Small intestine (tissue), 7 donors: ENCODE measurements around the gene POLR2L. TPM values are rescaled to one million over a fixed set of nuclear protein-coding genes. Genes with fewer than 3 reads are reported as not detected.

Experiments used
- DNase-seq, 2 donors: peaks; one replicate each; pipeline versions ENCODE4 v3.0.0 to v3.0.0-alpha.2; 2013
- FAIRE-seq: peaks from 2 replicates; lab custom pipeline; 2012; peaks lifted over from hg19 to GRCh38; lab: Jason Lieb, UNC
- H3K27ac ChIP-seq, 3 donors: one replicate each; pipeline ENCODE4 v1.5.1; 2013; ENCODE audit warnings: low read length in 2 of 3, mild to moderate bottlenecking in 2 of 3, control low read depth in 1 of 3, inconsistent platforms in 1 of 3, low read depth in 1 of 3, moderate library complexity in 1 of 3
- H3K27me3 ChIP-seq, 3 donors: one replicate each; pipeline ENCODE4 v1.6.1; 2013; ENCODE audit warnings: low read length in 3 of 3, inconsistent platforms in 1 of 3; ENCODE audit not compliant: control insufficient read depth in 3 of 3, insufficient read depth in 3 of 3
- H3K36me3 ChIP-seq, 3 donors: one replicate each; pipeline ENCODE4 v1.6.1; 2013; ENCODE audit warnings: low read length in 3 of 3, inconsistent platforms in 1 of 3, low read depth in 1 of 3, mild to moderate bottlenecking in 1 of 3, moderate library complexity in 1 of 3; ENCODE audit not compliant: control insufficient read depth in 3 of 3, insufficient read depth in 2 of 3
- H3K4me1 ChIP-seq, 3 donors: one replicate each; pipeline ENCODE4 v1.6.1; 2013; ENCODE audit warnings: low read length in 2 of 3, inconsistent platforms in 1 of 3, low read depth in 1 of 3, mild to moderate bottlenecking in 1 of 3, moderate library complexity in 1 of 3; ENCODE audit not compliant: control insufficient read depth in 3 of 3, insufficient read depth in 2 of 3
- H3K4me3 ChIP-seq, 3 donors: one replicate each; pipeline ENCODE4 v1.5.1; 2013; ENCODE audit warnings: low read length in 3 of 3, control low read depth in 1 of 3, inconsistent platforms in 1 of 3, low read depth in 1 of 3, mild to moderate bottlenecking in 1 of 3, moderate library complexity in 1 of 3
- H3K9me3 ChIP-seq, 2 donors: one replicate each; pipeline ENCODE4 v1.6.1; 2013; ENCODE audit warnings: low read depth in 1 of 2, low read length in 1 of 2; ENCODE audit not compliant: control insufficient read depth in 2 of 2, insufficient read depth in 1 of 2
- WGBS, 3 donors: extraction: QIAGEN DNeasy Blood & Tissue Kit; methylation state at CpG; one replicate each; pipeline ENCODE4 v1.1.7; 2013; 5-methylcytosine and 5-hydroxymethylcytosine counted together
- polyA plus RNA-seq, 4 donors: library from polyadenylated mRNA; stranded (reverse) in 3 of 4; unstranded in 1 of 4; fragments of 200-250 nt in 3 of 4; fragments of 120-200 nt in 1 of 4; gene quantifications; one replicate each; pipeline versions ENCODE4 v1.2.1 to v1.2.3, GENCODE V29; 2013
- donor health status: healthy with polysubstance abuse.
- donor health status: control.
- donor health status: control.
- donor health status: Bipolar disorder and iron deficiency.
- donor health status: healthy.

Gene POLR2L
- polyA plus RNA-seq, 4 donors, result 82.9 to 140 (median 132) TPM

DNA sequence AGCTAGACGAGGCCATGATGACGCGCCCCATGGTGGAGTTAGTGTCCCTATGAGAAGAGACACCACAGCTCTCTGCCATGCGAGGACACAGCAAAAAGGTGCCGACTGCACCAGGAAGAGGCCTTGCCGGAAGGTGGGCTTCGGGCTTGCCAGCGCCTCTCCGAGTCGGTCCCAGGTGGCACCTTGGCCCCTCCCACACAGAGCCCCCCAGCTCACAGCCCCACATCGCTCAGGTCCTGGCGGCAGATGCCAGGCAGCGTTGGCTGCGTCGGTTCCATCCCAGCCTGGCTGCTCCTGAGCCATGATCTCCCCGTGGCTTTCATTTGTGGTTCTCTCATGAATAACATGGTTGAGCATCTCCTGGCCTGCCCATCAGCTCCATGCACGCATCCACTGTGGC is 44.2 kb upstream of the POLR2L start:
- Histone ChIP-seq H3K27me3 (no peaks in the 10 kb centered on the region), H3K27ac (no peak overlapping the region), H3K4me1 (no peaks in the 10 kb centered on the region), H3K36me3 (peaks cover 0 to 89% (median 4%) of the 10 kb centered on the region in 3 donors), H3K9me3 (no peaks in the 10 kb centered on the region), H3K4me3 (no peak overlapping the region)
- DNase-seq (no peak), FAIRE-seq (no peak)
- 97 to 98% (median 97%) methylated on average over 17 of the region's 17 CpGs for WGBS, 3 donors

DNA sequence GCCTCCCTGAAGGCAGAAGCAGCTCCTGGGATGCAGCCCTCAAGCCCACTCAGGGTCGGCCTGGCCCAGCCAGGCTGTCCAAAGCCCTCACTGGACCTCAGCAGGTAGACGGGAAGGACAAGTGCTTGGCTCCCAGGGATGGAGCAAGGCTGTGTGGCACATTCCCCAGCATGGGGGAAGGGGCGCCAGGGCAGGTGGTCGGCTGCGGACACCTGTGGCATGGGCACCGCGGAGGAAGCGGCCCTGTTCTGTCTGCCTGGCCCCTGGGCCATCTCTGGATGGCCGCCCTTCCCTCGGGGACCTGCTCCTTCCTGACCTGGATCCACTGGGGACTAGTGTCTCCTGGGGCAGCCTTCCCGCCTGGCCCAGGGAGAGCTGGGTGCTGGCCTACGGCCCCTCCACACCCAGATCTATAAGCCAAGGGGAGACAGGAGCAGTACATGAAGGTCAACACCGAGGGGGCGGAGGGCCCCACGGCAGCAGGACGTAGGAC is 42.3 kb upstream of the POLR2L start:
- H3K9me3 ChIP-seq, result no peaks in the 10 kb centered on the region
- WGBS, 3 donors, result 88 to 89% (median 88%) methylated on average over 15 to 16 of the region's 16 CpGs
- no peak overlapping the region for H3K4me3 ChIP-seq
- no peaks in the 10 kb centered on the region for H3K27me3 ChIP-seq
- no peaks in the 10 kb centered on the region for H3K4me1 ChIP-seq
- H3K36me3 ChIP-seq, result peaks cover 0 to 88% (median 4%) of the 10 kb centered on the region in 3 donors
- FAIRE-seq, result no peak
- no peak for DNase-seq
- no peak overlapping the region for H3K27ac ChIP-seq

DNA sequence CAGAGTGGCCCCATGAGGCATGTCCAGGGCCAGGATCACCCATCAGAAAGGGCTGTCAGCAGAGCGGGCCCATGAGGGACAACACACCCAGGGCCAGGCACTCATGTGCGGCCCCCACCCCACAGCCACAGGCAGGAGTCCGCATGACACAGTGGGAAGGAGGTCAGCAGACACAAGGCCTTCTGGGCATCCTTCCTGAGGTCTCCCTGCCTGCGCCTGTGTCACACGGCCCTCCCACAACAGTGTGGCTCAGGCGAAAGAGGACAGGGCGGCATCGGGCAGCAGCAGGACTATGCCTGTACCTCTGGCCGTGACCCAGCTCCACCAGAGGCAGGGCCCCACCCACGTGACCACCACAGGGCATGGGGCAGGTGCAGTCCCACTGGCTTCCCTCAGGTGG is 41.2 kb upstream of the POLR2L start:
- WGBS, 3 donors, result 82 to 92% (median 88%) methylated on average over 8 to 10 of the region's 10 CpGs
- no peak overlapping the region for H3K27ac ChIP-seq
- FAIRE-seq, result no peak
- DNase-seq, result no peak
- H3K36me3 ChIP-seq, result peaks cover 0 to 84% (median 4%) of the 10 kb centered on the region in 3 donors
- no peaks in the 10 kb centered on the region for H3K9me3 ChIP-seq
- H3K4me3 ChIP-seq, result no peak overlapping the region
- no peaks in the 10 kb centered on the region for H3K27me3 ChIP-seq
- H3K4me1 ChIP-seq, result no peaks in the 10 kb centered on the region

DNA sequence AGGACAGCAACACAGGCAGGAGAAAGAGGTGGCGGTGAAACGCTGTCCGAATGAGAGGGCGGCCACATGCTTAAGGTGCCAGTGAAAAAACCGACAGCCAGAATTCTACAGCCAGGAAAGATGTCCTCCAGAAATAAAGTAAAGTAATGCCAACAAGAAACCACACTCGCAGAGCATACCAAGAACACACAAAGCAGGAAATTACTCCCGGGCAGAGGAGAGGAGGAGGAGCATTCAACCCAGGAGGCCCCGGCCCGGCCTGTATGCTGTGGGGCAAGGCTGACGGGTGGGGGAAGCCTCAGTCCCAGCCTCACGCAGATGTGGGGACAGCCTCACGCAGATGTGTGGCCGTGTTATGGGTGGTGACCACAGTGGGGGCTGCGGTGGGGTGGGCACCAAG is 40.3 kb upstream of the POLR2L start:
- 86 to 94% (median 88%) methylated on average over 14 of the region's 14 CpGs for WGBS, 3 donors
- Histone ChIP-seq H3K36me3 (peaks cover 0 to 80% (median 4%) of the 10 kb centered on the region in 3 donors), H3K9me3 (no peaks in the 10 kb centered on the region), H3K4me1 (no peaks in the 10 kb centered on the region), H3K27ac (no peak overlapping the region), H3K4me3 (no peak overlapping the region), H3K27me3 (no peaks in the 10 kb centered on the region)
- FAIRE-seq (no peak), DNase-seq (no peak)

DNA sequence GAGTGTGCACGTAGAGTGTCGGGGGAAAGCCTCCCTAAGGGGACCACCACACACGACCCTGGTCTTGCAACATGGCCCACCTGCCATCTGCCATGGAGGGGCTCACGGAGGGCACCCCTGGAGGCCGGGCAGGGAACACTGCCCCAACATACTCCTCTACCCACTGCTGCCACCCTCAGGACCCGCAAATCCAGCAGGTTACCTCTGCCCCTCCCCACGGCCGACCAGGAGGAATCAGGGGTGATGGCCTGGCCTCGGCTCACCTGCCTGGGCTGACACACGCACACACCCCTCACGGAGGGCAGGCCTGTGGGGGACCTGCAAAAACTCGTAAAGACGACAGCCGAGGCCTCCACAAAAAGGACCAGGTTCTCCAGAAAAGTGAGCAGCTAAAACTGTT is 38.1 kb upstream of the POLR2L start:
- Histone ChIP-seq H3K4me1 (no peaks in the 10 kb centered on the region), H3K36me3 (peaks cover 0 to 84% (median 4%) of the 10 kb centered on the region in 3 donors), H3K27ac (no peak overlapping the region), H3K27me3 (no peaks in the 10 kb centered on the region), H3K4me3 (no peak overlapping the region), H3K9me3 (no peaks in the 10 kb centered on the region)
- no peak for FAIRE-seq
- WGBS, 3 donors, result 83 to 89% (median 88%) methylated on average over 13 to 14 of the region's 14 CpGs
- no peak for DNase-seq

DNA sequence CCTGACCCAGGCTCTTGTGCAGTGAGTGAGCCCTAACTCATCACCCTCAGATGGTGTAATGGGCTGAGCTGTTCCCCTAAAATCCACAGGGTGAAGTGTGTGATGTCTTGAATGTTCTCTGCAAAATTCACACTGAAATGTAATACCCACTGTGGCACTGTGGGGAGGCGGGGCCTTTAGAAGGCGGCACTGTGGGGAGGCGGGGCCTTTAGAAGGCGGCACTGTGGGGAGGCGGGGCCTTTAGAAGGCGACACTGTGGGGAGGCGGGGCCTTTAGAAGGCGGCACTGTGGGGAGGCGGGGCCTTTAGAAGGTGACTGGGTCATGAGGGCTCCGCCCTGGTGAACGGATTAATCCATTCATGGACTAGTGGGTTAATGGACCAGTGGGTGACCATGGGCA is 35.2 kb upstream of the POLR2L start:
- no peak for FAIRE-seq
- Histone ChIP-seq H3K4me3 (no peak overlapping the region), H3K36me3 (peaks cover 0 to 74% (median 0%) of the 10 kb centered on the region in 3 donors), H3K27me3 (no peaks in the 10 kb centered on the region), H3K4me1 (no peaks in the 10 kb centered on the region), H3K27ac (no peak overlapping the region), H3K9me3 (no peaks in the 10 kb centered on the region)
- WGBS, 3 donors, result 93 to 98% (median 97%) methylated on average over 10 to 11 of the region's 11 CpGs
- DNase-seq, result no peak

DNA sequence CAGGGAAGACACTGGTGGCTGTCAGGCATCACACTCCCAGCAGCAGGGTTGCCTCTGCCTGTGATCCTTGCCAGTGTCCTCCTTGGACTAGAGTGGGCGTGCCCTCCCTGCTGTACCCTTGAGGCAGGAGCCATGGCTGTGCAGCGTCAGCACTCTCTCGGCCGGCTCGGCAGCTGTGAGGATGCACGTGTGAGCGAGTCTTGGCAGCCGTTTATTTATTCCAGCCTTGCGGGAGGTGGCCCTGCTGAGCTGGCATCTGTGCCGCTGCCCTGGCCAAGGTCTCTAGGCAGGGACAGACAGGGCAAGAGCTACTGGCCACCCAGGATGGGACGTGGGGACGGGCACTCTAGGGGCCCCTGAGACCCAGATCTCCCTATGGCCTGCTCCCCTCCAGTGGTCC is 34.2 kb upstream of the POLR2L start:
- 72 to 83% (median 75%) methylated on average over 12 of the region's 12 CpGs for WGBS, 3 donors
- DNase-seq, result no peak
- Histone ChIP-seq H3K4me3 (no peak overlapping the region), H3K9me3 (no peaks in the 10 kb centered on the region), H3K4me1 (no peaks in the 10 kb centered on the region), H3K27ac (no peak overlapping the region), H3K27me3 (no peaks in the 10 kb centered on the region), H3K36me3 (peaks cover 0 to 74% (median 0%) of the 10 kb centered on the region in 3 donors)
- FAIRE-seq, result no peak

DNA sequence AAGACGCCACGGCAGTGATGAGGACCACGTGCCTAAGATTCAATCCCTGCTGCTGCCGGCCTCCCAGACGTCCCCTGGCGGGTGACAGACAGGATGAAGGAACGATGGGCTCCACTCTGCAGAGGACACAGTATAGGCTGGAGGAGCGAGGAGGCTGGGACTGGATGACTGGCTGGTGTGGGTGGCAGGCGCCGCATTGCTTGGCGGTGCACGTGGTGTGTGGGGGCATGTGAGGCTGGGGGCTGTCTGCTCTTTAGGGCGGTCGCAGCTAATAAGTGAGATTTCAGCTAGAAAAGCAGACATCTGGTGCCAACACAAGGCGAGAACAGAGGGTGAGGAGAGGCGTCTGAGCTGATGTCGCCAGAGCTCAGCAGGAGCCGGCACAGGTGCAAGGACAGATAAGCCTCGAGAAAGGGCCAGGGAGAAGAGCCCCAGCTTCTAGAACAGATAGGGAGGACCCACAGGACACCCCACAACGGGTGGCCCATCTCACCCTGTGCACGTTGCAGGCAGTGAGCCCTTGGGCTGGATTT is 33.5 kb upstream of the POLR2L start:
- Histone ChIP-seq H3K4me1 (no peaks in the 10 kb centered on the region), H3K27me3 (no peaks in the 10 kb centered on the region), H3K4me3 (no peak overlapping the region), H3K9me3 (no peaks in the 10 kb centered on the region), H3K27ac (no peak overlapping the region), H3K36me3 (peaks cover 0 to 70% (median 0%) of the 10 kb centered on the region in 3 donors)
- FAIRE-seq, result no peak
- WGBS, 3 donors, result 86 to 90% (median 86%) methylated on average over 21 of the region's 21 CpGs
- no peak for DNase-seq

DNA sequence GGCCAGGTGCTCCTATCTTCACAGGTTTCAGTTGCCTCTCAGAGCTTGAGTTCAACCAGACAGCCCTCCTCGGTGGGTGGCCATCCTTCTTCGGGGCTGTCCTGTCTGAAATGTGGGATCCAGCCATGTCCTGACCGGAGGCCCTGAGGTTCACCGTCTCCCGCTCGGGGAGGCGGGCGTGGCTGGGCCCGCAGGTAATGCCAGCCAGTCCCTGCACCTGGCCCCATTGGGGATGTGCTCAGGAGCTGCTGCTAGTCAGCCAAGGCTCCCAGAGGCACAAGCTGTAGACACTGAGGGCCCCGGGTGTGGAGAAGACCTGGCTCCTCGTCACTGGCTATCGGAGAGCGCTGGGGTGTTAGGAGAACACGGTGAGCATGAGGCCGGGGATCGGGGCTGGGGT is 32.9 kb upstream of the POLR2L start:
- no peaks in the 10 kb centered on the region for H3K9me3 ChIP-seq
- H3K36me3 ChIP-seq, result peaks cover 0 to 64% (median 0%) of the 10 kb centered on the region in 3 donors
- no peak overlapping the region for H3K27ac ChIP-seq
- H3K27me3 ChIP-seq, result no peaks in the 10 kb centered on the region
- FAIRE-seq (no peak), DNase-seq (no peak)
- H3K4me1 ChIP-seq, result no peaks in the 10 kb centered on the region
- H3K4me3 ChIP-seq, result no peak overlapping the region
- 63 to 81% (median 81%) methylated on average over 16 of the region's 16 CpGs for WGBS, 3 donors
